Activated CD8-positive, alpha-beta memory T cell treated with anti-CD3 and anti-CD28 coated beads, Interleukin-2, amount 10 ng/mL, durations not matched to agents 7 days and 5 days (primary cell): ENCODE data around the gene SAMMSON. TPM values are rescaled to one million over a fixed set of nuclear protein-coding genes. Genes with fewer than 3 reads are reported as not detected.

ENCODE experiments used
- ATAC-seq: fragments of 150-1000 bp; cut with Tn5 transposase; one replicate; pipeline ENCODE4 v1.10.0; 2021; ENCODE audit warnings: moderate library complexity
- CTCF ChIA-PET: fragments of 350-600 bp; sonication (Branson Sonifier 250); formaldehyde crosslinking; loops from one replicate; lab custom pipeline; 2021; ENCODE audit warnings: antibody characterized with exemption; lab: Charles Lee
- DNase-seq: peaks from one replicate; pipeline ENCODE4 v3.0.0-alpha.2; 2020
- H3K27ac Mint-ChIP-seq: one replicate; pipeline ENCODE4 v1.8.0; 2021; ENCODE audit warnings: mild to moderate bottlenecking, mixed read lengths
- H3K27me3 Mint-ChIP-seq: one replicate; pipeline ENCODE4 v1.8.0; 2021; ENCODE audit warnings: mixed read lengths
- H3K36me3 Mint-ChIP-seq: one replicate; pipeline ENCODE4 v1.8.0; 2021; ENCODE audit warnings: mild to moderate bottlenecking, mixed read lengths
- H3K4me1 Mint-ChIP-seq: one replicate; pipeline ENCODE4 v1.8.0; 2021; ENCODE audit warnings: mixed read lengths
- H3K4me3 Mint-ChIP-seq: one replicate; pipeline ENCODE4 v1.8.0; 2021; ENCODE audit warnings: mild to moderate bottlenecking, moderate library complexity, mixed read lengths
- H3K9me3 Mint-ChIP-seq: one replicate; pipeline ENCODE4 v1.8.0; 2022; ENCODE audit warnings: low read depth, mixed read lengths
- total RNA-seq, 2 experiments: library from RNA; stranded (reverse); gene quantifications; one replicate each; pipeline ENCODE4 v1.2.3, GENCODE V29; 2021

SAMMSON gene
- total RNA-seq, 2 experiments from 2014 or later, result not detected

- Mint-ChIP-seq H3K9me3 (no peaks in the 10 kb centered on the region), H3K36me3 (no peaks in the 10 kb centered on the region), H3K4me1 (no peaks in the 10 kb centered on the region), H3K27ac (no peak overlapping the region), H3K4me3 (no peak overlapping the region), H3K27me3 (peaks cover 14% of the 10 kb centered on the region)
- no peak for ATAC-seq
- CTCF ChIA-PET, result no interaction called here
- DNase-seq, result no peak
Measured at GRCh38 chr3:70076396-70076795, 76.9 kb downstream of the SAMMSON start.

- Mint-ChIP-seq H3K9me3 (no peaks in the 10 kb centered on the region), H3K4me3 (no peak overlapping the region), H3K4me1 (no peaks in the 10 kb centered on the region), H3K27me3 (peaks cover 5% of the 10 kb centered on the region), H3K27ac (no peak overlapping the region), H3K36me3 (no peaks in the 10 kb centered on the region)
- CTCF ChIA-PET, result no interaction called here
- DNase-seq (no peak), ATAC-seq (no peak)
Measured at GRCh38 chr3:70078778-70079177, 79.2 kb downstream of the SAMMSON start.

GRCh38 chr3:70085613-70086012 lies 86.1 kb downstream of the SAMMSON start:
- Mint-ChIP-seq H3K27me3 (no peaks in the 10 kb centered on the region), H3K27ac (no peak overlapping the region), H3K4me1 (no peaks in the 10 kb centered on the region), H3K9me3 (no peaks in the 10 kb centered on the region), H3K4me3 (no peak overlapping the region), H3K36me3 (no peaks in the 10 kb centered on the region)
- DNase-seq (no peak), ATAC-seq (no peak)
- CTCF ChIA-PET, result no interaction called here

- no peaks in the 10 kb centered on the region for H3K9me3 Mint-ChIP-seq
- H3K4me3 Mint-ChIP-seq, result no peak overlapping the region
- H3K36me3 Mint-ChIP-seq, result no peaks in the 10 kb centered on the region
- H3K27ac Mint-ChIP-seq, result no peak overlapping the region
- ATAC-seq (no peak), DNase-seq (no peak)
- H3K4me1 Mint-ChIP-seq, result no peaks in the 10 kb centered on the region
- CTCF ChIA-PET, result no interaction called here
- no peaks in the 10 kb centered on the region for H3K27me3 Mint-ChIP-seq
Measured at GRCh38 chr3:70086336-70086735, 86.8 kb downstream of the SAMMSON start.

- Mint-ChIP-seq H3K9me3 (no peaks in the 10 kb centered on the region), H3K36me3 (no peaks in the 10 kb centered on the region), H3K27me3 (no peaks in the 10 kb centered on the region), H3K4me1 (no peaks in the 10 kb centered on the region), H3K4me3 (no peak overlapping the region), H3K27ac (no peak overlapping the region)
- CTCF ChIA-PET, result interaction anchor here (1.0 kb wide), 1 partner anchor 268 kb away, joined by 3 read pairs; no protein-coding TSS in a partner anchor
- ATAC-seq (no peak), DNase-seq (no peak)
Measured at GRCh38 chr3:70090322-70090913, 90.9 kb downstream of the SAMMSON start.

- H3K4me1 Mint-ChIP-seq, result no peaks in the 10 kb centered on the region
- H3K4me3 Mint-ChIP-seq, result no peak overlapping the region
- H3K27ac Mint-ChIP-seq, result no peak overlapping the region
- no peaks in the 10 kb centered on the region for H3K36me3 Mint-ChIP-seq
- DNase-seq (no peak), ATAC-seq (no peak)
- CTCF ChIA-PET, result no interaction called here
- no peaks in the 10 kb centered on the region for H3K9me3 Mint-ChIP-seq
- H3K27me3 Mint-ChIP-seq, result no peaks in the 10 kb centered on the region
Measured at GRCh38 chr3:70094197-70094596, 94.7 kb downstream of the SAMMSON start.

- CTCF ChIA-PET, result no interaction called here
- no peak for ATAC-seq
- DNase-seq, result no peak
- Mint-ChIP-seq H3K9me3 (no peaks in the 10 kb centered on the region), H3K27me3 (no peaks in the 10 kb centered on the region), H3K27ac (no peak overlapping the region), H3K36me3 (no peaks in the 10 kb centered on the region), H3K4me1 (no peaks in the 10 kb centered on the region), H3K4me3 (no peak overlapping the region)
Measured at GRCh38 chr3:70095260-70095659, 95.7 kb downstream of the SAMMSON start.

- H3K36me3 Mint-ChIP-seq, result no peaks in the 10 kb centered on the region
- CTCF ChIA-PET, result no interaction called here
- no peak overlapping the region for H3K4me3 Mint-ChIP-seq
- no peaks in the 10 kb centered on the region for H3K4me1 Mint-ChIP-seq
- H3K27me3 Mint-ChIP-seq, result no peaks in the 10 kb centered on the region
- H3K27ac Mint-ChIP-seq, result no peak overlapping the region
- DNase-seq (no peak), ATAC-seq (no peak)
- no peaks in the 10 kb centered on the region for H3K9me3 Mint-ChIP-seq
Measured at GRCh38 chr3:70096376-70097066, 97.0 kb downstream of the SAMMSON start.

GRCh38 chr3:70097084-70097483 lies 97.6 kb downstream of the SAMMSON start:
- no peaks in the 10 kb centered on the region for H3K36me3 Mint-ChIP-seq
- H3K4me3 Mint-ChIP-seq, result no peak overlapping the region
- no peaks in the 10 kb centered on the region for H3K9me3 Mint-ChIP-seq
- CTCF ChIA-PET, result no interaction called here
- no peak for ATAC-seq
- H3K27me3 Mint-ChIP-seq, result no peaks in the 10 kb centered on the region
- no peak overlapping the region for H3K27ac Mint-ChIP-seq
- H3K4me1 Mint-ChIP-seq, result no peaks in the 10 kb centered on the region
- DNase-seq, result no peak

GRCh38 chr3:70108072-70108471 lies 108.5 kb downstream of the SAMMSON start:
- no peaks in the 10 kb centered on the region for H3K4me1 Mint-ChIP-seq
- DNase-seq, result no peak

GRCh38 chr3:70108546-70108945 lies 109.0 kb downstream of the SAMMSON start:
- H3K36me3 Mint-ChIP-seq, result no peaks in the 10 kb centered on the region
- H3K27ac Mint-ChIP-seq, result no peak overlapping the region
- no peak overlapping the region for H3K4me3 Mint-ChIP-seq
- no peaks in the 10 kb centered on the region for H3K9me3 Mint-ChIP-seq
- H3K27me3 Mint-ChIP-seq, result no peaks in the 10 kb centered on the region
- DNase-seq (no peak), ATAC-seq (no peak)
- CTCF ChIA-PET, result no interaction called here
- H3K4me1 Mint-ChIP-seq, result no peaks in the 10 kb centered on the region

More at GRCh38 chr3:70108072-70108471, 108.5 kb downstream of the SAMMSON start:
- no peaks in the 10 kb centered on the region for H3K9me3 Mint-ChIP-seq
- no peak overlapping the region for H3K4me3 Mint-ChIP-seq
- CTCF ChIA-PET, result no interaction called here
- no peak overlapping the region for H3K27ac Mint-ChIP-seq
- H3K36me3 Mint-ChIP-seq, result no peaks in the 10 kb centered on the region
- no peak for ATAC-seq
- no peaks in the 10 kb centered on the region for H3K27me3 Mint-ChIP-seq

- H3K36me3 Mint-ChIP-seq, result no peaks in the 10 kb centered on the region
- H3K4me3 Mint-ChIP-seq, result no peak overlapping the region
- no peak for ATAC-seq
- CTCF ChIA-PET, result interaction anchor here (1.2 kb wide), 1 partner anchor 11 kb away, joined by 5 read pairs; no protein-coding TSS in a partner anchor
- no peak overlapping the region for H3K27ac Mint-ChIP-seq
- no peaks in the 10 kb centered on the region for H3K4me1 Mint-ChIP-seq
- no peaks in the 10 kb centered on the region for H3K27me3 Mint-ChIP-seq
- H3K9me3 Mint-ChIP-seq, result no peaks in the 10 kb centered on the region
- no peak for DNase-seq
Measured at GRCh38 chr3:70110066-70110465, 110.5 kb downstream of the SAMMSON start.

GRCh38 chr3:70111411-70111810 lies 111.9 kb downstream of the SAMMSON start:
- DNase-seq, result no peak
- Mint-ChIP-seq H3K27me3 (no peaks in the 10 kb centered on the region), H3K27ac (no peak overlapping the region), H3K9me3 (no peaks in the 10 kb centered on the region), H3K4me3 (no peak overlapping the region), H3K36me3 (no peaks in the 10 kb centered on the region), H3K4me1 (no peaks in the 10 kb centered on the region)
- ATAC-seq, result no peak
- CTCF ChIA-PET, result interaction anchor here (1.0 kb wide), 1 partner anchor 9 kb away, joined by 4 read pairs; no protein-coding TSS in a partner anchor

- DNase-seq (no peak), ATAC-seq (no peak)
- Mint-ChIP-seq H3K27me3 (no peaks in the 10 kb centered on the region), H3K9me3 (no peaks in the 10 kb centered on the region), H3K36me3 (no peaks in the 10 kb centered on the region), H3K27ac (no peak overlapping the region), H3K4me3 (no peak overlapping the region), H3K4me1 (no peaks in the 10 kb centered on the region)
- CTCF ChIA-PET, result no interaction called here
Measured at GRCh38 chr3:70112751-70113150, 113.2 kb downstream of the SAMMSON start.
